CMK (cell line): ENCODE data around the gene C1QTNF6.
"Not testable (repeated sequence)": the region's sequence is repeated elsewhere in the genome, so short reads cannot be mapped to it uniquely, and the experiment has no call there.

ENCODE experiments used
- DNase-seq: peaks from one replicate; pipeline ENCODE4 v3.0.0-alpha.2; 2010; ENCODE audit warnings: low read depth

Gene C1QTNF6

DNA sequence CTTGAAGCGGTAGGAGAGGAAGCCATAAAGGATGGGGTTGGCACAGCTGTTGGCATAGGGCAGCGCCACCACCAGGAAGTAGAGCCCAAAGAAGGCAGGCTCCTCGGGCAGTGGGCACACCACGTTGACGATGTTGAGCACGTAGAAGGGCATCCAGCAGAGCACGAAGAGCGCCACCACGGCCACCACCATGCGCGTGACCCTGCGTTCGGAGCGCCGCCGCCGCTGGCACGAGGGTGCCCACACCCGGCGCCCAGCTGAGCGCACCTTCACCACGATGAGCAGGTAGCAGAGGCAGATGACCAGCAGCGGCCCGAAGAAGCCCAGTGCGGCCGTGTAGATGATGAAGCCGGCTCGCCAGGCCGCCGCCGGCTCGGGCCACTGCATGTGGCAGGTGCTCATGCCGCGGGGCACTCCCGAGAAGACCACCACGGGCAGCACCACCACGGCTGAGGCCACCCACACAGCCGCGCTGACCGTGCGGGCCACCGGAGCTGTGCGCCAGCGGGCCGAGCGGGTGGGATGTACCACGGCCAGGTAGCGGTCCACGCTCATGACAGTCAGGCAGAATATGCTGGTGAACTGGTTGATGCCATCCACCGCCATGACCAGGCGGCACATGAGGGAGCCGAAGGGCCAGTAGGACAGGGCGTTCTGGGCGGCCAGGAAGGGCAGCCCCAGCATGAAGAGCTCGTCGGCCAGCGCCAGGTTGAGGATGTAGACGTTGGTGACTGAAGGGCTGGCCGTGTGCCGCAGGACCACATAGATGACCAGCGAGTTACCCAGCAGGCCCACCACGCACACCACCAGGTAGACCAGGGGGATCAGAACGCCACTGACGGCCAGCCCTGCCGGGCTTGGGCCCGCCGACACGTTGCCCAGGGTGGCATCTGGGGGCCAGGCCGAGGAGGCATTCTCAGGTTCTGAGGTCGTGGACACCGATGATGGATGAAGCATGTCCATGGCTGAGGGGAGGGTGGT is 19.1 kb upstream of the C1QTNF6 start:
- DNase-seq, result no peak

DNA sequence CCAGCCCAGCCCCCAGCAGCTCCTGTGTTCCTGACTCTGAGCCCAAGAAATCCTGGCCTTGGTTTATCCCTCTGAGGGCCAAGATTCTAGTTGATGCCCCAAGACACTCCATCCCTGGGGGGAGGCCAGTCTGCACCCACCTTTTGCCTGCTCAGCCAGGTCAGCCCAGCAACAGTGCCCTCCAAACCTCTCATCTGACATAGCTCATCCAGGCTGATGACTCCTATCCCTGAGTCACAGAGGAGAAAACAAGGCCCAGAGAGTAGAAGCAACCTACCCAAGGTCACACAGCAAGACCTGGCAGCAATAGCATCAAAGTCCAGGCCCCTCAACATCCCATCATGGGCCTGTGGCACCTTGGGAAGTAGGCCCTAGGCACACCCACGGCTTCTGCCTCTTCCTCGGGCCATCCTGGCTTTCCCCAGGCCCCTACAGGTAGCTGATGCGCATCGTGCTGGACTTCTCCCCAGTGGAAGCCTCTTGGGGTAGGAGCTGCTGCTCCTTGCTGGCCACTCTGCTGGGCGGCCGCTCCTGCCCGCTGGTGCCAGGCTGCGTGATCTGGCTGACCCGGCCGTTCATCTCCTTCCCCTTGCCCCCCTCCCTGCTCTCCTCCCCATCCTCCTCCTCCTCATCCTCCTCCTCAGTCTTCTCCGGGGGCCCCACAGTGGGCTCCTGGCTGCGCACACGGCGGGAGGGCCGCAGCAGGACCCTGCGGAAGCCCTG is 18.2 kb upstream of the C1QTNF6 start:
- DNase-seq, result no peak

DNA sequence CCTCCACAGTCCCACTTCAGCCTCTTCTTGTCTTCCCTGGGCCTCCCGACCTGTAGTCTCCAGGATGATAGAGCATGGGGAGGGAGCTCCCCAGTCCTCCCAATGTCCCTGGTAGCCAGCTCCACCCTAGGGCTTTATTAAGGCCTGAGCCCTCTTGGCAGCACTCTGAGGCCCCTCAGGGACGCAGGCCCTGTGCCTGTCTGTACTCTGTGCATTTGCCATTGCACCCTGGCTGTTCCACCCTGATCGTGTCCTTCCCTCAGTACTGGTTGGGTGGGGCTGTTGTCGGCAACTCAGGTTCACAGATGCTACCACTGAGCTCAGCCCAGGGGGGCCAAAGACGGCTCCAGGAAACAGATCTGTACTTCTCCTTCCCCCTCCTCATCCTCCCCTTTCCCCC is 17.0 kb upstream of the C1QTNF6 start:
- no peak for DNase-seq

DNA sequence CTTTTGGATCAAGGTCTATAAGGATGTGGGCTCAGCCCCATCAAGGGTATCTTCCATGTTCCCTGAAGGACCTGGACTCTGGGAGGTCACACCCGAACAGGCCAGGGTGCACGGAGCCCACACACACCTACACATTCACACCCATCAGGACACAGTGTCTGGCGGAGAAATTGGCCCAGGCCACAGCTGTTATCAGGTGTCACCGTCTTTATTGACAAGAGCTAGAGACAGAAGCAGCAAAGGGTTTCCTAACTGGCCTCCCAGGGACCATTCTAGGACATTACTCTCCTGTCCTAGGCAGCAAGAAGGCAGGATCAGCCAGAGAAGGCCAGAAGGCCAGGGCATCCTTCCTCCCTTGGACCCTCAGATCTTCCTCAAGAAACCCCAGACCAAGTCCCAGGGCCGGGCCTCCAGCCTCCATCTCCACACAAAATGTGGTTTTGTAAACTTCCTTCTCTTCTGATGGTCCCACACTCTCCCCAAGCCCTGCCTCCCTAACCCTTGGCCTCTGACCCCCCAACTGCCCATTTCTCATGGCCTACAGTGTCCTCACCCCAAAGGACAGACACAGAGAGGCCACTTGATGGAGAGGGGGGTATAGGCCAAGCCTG is 16.1 kb upstream of the C1QTNF6 start:
- DNase-seq, result no peak

DNA sequence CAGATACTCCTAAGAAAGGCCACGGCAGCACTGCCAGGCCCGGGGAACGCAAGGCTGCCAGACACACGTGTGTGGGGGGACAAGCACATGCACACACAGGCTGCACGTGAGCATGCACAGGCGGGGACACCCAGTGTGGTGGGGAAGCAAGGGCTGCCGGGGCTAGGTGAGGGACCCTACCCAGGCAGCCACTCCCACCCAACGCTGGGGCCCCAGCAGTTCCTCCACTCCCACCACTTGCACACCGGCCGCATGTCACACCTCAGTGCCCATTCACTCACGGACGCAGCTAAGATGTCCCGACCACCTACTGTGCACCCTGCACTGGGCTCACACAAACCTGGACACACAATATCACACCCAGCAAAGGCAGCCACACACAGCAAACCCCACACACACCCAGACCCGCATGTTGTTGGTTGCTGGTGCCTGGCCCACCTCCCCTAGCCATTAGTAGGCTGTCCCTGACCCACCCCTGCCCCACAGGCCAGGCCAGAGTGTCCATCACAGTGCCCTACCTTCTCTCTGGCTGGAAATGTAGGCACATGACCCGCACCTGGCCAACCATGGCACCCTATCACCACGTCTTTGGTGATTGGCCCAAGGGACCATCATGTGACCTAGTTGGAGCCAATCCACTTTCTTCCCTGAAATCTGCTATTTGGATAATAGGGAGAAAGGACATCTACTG is 15.5 kb upstream of the C1QTNF6 start:
- DNase-seq, result no peak

GRCh38 chr22:37202716-37203115 is 14.7 kb upstream of the C1QTNF6 start:
- no peak for DNase-seq

GRCh38 chr22:37202001-37202555 is 14.0 kb upstream of the C1QTNF6 start:
- no peak for DNase-seq

- not testable (repeated sequence) for DNase-seq
Measured at GRCh38 chr22:37201443-37201820, 13.4 kb upstream of the C1QTNF6 start.

- no peak for DNase-seq
Measured at GRCh38 chr22:37199760-37200108, 11.7 kb upstream of the C1QTNF6 start.

GRCh38 chr22:37199103-37199759 is 11.2 kb upstream of the C1QTNF6 start:
- DNase-seq, result peak; percentile 97

DNA sequence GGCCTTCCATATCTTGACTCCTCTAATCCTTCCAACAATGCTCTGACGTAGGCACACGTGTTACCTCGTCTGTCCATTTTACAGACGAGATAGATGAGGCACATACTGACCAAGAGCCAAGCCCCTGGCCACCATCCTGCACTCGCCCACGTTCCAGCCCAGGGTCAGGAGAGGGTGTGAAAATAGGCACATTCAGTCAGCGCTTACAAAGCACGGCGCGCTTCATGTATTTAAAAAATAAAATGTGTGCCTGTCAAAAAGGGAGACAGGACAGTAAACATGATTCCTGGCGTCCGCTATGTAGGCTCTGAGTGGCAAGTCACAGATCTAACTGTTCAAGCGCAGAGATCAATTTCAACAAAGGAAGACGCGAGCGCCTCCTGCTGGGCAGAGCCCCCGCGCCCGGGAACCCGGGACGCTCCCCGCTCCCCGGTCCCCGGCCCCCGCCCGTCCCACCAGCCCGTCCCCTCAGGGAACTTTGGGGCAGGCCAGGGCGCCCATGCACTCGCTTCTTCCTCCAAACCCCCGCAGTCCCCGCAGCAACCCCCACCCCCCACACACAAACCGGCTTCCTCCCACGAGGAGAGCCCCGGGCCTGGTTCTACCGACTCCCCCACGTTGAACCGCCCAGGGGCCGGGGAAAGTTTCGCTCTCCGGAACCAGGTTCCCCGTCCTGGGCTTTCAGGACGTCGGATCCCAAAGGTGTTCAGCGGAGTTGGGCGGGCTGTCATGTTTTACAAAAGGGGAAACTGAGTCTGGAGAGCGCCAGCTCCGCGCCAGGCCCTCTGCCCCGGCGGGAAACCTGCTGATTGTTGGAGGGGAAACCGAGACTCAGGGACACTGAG is 10.4 kb upstream of the C1QTNF6 start:
- peak; percentile 56 for DNase-seq

- DNase-seq, result no peak
Measured at GRCh38 chr22:37197451-37198257, 9.6 kb upstream of the C1QTNF6 start.

DNA sequence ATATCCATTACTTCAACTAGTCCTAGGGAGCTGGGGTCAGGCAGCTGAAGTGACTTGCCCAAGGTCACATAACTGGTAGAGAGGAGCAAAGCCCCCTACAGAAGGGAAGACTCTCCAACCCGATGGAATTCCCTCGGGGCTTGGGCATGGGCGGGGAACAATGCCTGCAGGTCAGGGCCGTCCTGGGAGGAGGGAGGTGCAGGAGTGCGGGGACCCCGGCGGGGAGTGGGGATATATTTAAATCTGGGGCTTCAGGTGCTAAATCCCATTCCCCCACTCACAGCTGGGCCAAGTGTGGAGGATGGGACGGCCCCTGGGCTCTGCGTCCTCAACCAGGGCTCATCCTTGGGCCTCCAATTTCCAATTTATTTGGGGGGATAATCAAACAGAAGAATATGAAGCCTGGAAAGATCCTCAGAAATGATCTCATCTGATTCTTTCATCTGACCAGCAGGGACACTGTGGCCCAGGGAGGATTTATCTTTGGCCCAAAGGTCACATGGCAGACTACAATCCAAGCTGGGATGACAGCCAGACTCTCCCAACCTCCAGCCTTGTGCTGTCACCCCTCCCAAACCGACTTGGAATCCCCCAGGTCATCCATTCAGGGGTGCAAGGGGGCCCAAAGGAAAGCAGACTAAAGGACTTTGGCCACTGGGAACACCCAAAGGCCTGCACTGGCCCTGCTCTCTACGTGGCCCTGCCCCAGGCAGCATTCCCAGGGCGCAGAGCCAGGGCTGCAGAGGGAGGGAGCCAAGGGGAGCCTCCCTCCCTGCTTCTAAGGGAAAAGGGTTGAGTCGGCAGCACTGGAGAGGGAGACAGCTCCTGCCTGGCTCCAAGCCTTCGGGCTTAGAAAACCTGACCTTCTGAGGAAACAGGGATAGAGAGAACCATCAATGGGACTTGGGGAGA is 8.7 kb upstream of the C1QTNF6 start:
- no peak for DNase-seq

DNA sequence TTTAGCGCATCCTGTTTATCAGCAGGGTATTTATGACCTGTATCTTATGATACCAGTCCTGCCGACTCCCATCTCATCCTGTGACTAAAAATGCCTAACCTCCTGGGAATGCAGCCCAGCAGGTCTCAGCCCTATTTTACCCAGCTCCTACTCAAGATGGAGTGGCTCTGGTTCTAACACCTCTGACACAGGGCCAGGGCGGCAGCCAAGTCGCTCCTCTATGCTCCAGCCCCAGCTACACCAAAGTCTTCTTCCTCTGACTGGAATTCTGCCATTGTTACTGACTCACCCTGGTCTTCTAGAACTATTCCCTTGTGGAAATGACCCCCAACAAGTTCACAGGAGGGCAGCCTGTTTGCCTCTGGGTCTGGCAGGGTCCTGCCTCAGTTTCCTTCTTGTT is 7.9 kb upstream of the C1QTNF6 start:
- no peak for DNase-seq

- DNase-seq, result no peak
Measured at GRCh38 chr22:37194750-37195149, 6.7 kb upstream of the C1QTNF6 start.

GRCh38 chr22:37193629-37194191 is 5.7 kb upstream of the C1QTNF6 start:
- DNase-seq, result peak; percentile 94

DNA sequence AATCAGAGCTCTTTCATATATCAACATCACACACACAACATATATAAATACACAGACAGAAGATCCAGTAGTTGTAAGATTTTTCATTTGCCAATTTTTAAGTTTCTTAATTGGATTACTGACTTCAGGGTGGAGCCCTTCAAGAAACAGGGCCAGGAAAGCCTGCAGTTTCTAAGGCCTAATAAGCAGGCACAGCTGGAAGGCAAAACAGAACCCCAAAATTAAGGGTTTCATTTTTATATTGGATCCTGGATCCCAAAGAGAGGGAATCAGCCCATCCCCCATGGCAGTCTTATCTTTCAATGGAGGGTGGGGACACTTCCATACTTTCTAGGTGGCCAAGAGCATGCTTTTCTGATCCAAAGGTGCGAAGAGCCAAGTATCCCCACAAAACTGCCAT is 4.7 kb upstream of the C1QTNF6 start:
- no peak for DNase-seq

- DNase-seq, result no peak
Measured at GRCh38 chr22:37192204-37192603, 4.2 kb upstream of the C1QTNF6 start.
